Stimulated activated naive CD8-positive, alpha-beta T cell treated with anti-CD3 and anti-CD28 coated beads, Interleukin-15, Interleukin-2, amounts not matched to agents 100 ng/mL and 50 ng/mL, for 24 hours (primary cell): ENCODE results near the gene CCDC88A.
"Not testable (repeated sequence)": the region's sequence is repeated elsewhere in the genome, so short reads cannot be mapped to it uniquely, and the experiment has no call there.

Experiments used
- H3K27ac Mint-ChIP-seq: one replicate; pipeline ENCODE4 v1.8.0; 2021; ENCODE audit warnings: mild to moderate bottlenecking, mixed read lengths
- H3K27me3 Mint-ChIP-seq: one replicate; pipeline ENCODE4 v1.8.0; 2021; ENCODE audit warnings: mixed read lengths
- H3K36me3 Mint-ChIP-seq: one replicate; pipeline ENCODE4 v1.8.0; 2021; ENCODE audit warnings: low read depth, mixed read lengths
- H3K4me1 Mint-ChIP-seq: one replicate; pipeline ENCODE4 v1.8.0; 2021; ENCODE audit warnings: low read depth, mixed read lengths
- H3K4me3 Mint-ChIP-seq: one replicate; pipeline ENCODE4 v1.8.0; 2021; ENCODE audit warnings: mild to moderate bottlenecking, mixed read lengths
- H3K9me3 Mint-ChIP-seq: one replicate; pipeline ENCODE4 v1.8.0; 2021; ENCODE audit warnings: mixed read lengths

CCDC88A gene

GRCh38 chr2:55415300-55415699, 4.4 kb downstream of the CCDC88A start:
- Mint-ChIP-seq H3K9me3 (no peaks in the 10 kb centered on the region), H3K4me1 (peaks cover 22% of the 10 kb centered on the region), H3K27ac (no peak overlapping the region), H3K4me3 (no peak overlapping the region), H3K36me3 (peaks cover 6% of the 10 kb centered on the region), H3K27me3 (peaks cover 7% of the 10 kb centered on the region)

GRCh38 chr2:55408918-55409868, 10.5 kb downstream of the CCDC88A start:
- Mint-ChIP-seq H3K27me3 (no peaks in the 10 kb centered on the region), H3K4me3 (no peak overlapping the region), H3K36me3 (peaks cover 6% of the 10 kb centered on the region), H3K9me3 (no peaks in the 10 kb centered on the region), H3K4me1 (peaks cover 4% of the 10 kb centered on the region), H3K27ac (no peak overlapping the region)

GRCh38 chr2:55408098-55408882, 11.4 kb downstream of the CCDC88A start:
- no peak overlapping the region for H3K4me3 Mint-ChIP-seq
- H3K27me3 Mint-ChIP-seq: no peaks in the 10 kb centered on the region
- H3K27ac Mint-ChIP-seq: no peak overlapping the region
- no peaks in the 10 kb centered on the region for H3K9me3 Mint-ChIP-seq
- H3K36me3 Mint-ChIP-seq: peaks cover 6% of the 10 kb centered on the region
- H3K4me1 Mint-ChIP-seq: peaks cover 4% of the 10 kb centered on the region

- Mint-ChIP-seq H3K27me3 (no peaks in the 10 kb centered on the region), H3K4me1 (peaks cover 4% of the 10 kb centered on the region), H3K27ac (no peak overlapping the region), H3K9me3 (no peaks in the 10 kb centered on the region), H3K4me3 (no peak overlapping the region), H3K36me3 (no peaks in the 10 kb centered on the region)
Measured at GRCh38 chr2:55405116-55405515, 14.5 kb downstream of the CCDC88A start.

- H3K36me3 Mint-ChIP-seq: no peaks in the 10 kb centered on the region
Measured at GRCh38 chr2:55403256-55403998, 16.2 kb downstream of the CCDC88A start.

GRCh38 chr2:55401124-55401523, 18.5 kb downstream of the CCDC88A start:
- H3K36me3 Mint-ChIP-seq: no peaks in the 10 kb centered on the region
- no peak overlapping the region for H3K27ac Mint-ChIP-seq
- H3K9me3 Mint-ChIP-seq: no peaks in the 10 kb centered on the region
- no peak overlapping the region for H3K4me3 Mint-ChIP-seq
- no peaks in the 10 kb centered on the region for H3K4me1 Mint-ChIP-seq
- H3K27me3 Mint-ChIP-seq: no peaks in the 10 kb centered on the region

More at GRCh38 chr2:55403256-55403998, 16.2 kb downstream of the CCDC88A start:
- no peaks in the 10 kb centered on the region for H3K4me1 Mint-ChIP-seq
- H3K9me3 Mint-ChIP-seq: no peaks in the 10 kb centered on the region
- no peak overlapping the region for H3K4me3 Mint-ChIP-seq
- no peaks in the 10 kb centered on the region for H3K27me3 Mint-ChIP-seq
- H3K27ac Mint-ChIP-seq: no peak overlapping the region

- Mint-ChIP-seq H3K27ac (no peak overlapping the region), H3K36me3 (no peaks in the 10 kb centered on the region), H3K9me3 (peaks cover under 1% of the 10 kb centered on the region), H3K4me1 (no peaks in the 10 kb centered on the region), H3K4me3 (no peak overlapping the region), H3K27me3 (no peaks in the 10 kb centered on the region)
Measured at GRCh38 chr2:55400332-55400731, 19.3 kb downstream of the CCDC88A start.

- Mint-ChIP-seq H3K36me3 (no peaks in the 10 kb centered on the region), H3K27me3 (no peaks in the 10 kb centered on the region), H3K9me3 (peaks cover 4% of the 10 kb centered on the region), H3K4me3 (no peak overlapping the region), H3K27ac (no peak overlapping the region), H3K4me1 (no peaks in the 10 kb centered on the region)
Measured at GRCh38 chr2:55399815-55400214, 19.8 kb downstream of the CCDC88A start.

GRCh38 chr2:55395724-55396605, 23.7 kb downstream of the CCDC88A start:
- Mint-ChIP-seq H3K4me3 (no peak overlapping the region), H3K27me3 (no peaks in the 10 kb centered on the region), H3K27ac (no peak overlapping the region), H3K9me3 (peaks cover 10% of the 10 kb centered on the region), H3K36me3 (no peaks in the 10 kb centered on the region), H3K4me1 (no peaks in the 10 kb centered on the region)

- Mint-ChIP-seq H3K27ac (no peak overlapping the region), H3K27me3 (no peaks in the 10 kb centered on the region), H3K4me3 (no peak overlapping the region), H3K36me3 (no peaks in the 10 kb centered on the region), H3K4me1 (peaks cover 3% of the 10 kb centered on the region), H3K9me3 (peaks cover 12% of the 10 kb centered on the region)
Measured at GRCh38 chr2:55391615-55392242, 27.9 kb downstream of the CCDC88A start.

GRCh38 chr2:55391155-55391554, 28.5 kb downstream of the CCDC88A start:
- Mint-ChIP-seq H3K4me1 (peaks cover 3% of the 10 kb centered on the region), H3K27me3 (no peaks in the 10 kb centered on the region), H3K4me3 (no peak overlapping the region), H3K9me3 (peaks cover 12% of the 10 kb centered on the region), H3K27ac (no peak overlapping the region), H3K36me3 (no peaks in the 10 kb centered on the region)

GRCh38 chr2:55385516-55385915, 34.1 kb downstream of the CCDC88A start:
- not testable (repeated sequence) for H3K27ac Mint-ChIP-seq, H3K9me3 Mint-ChIP-seq, H3K4me1 Mint-ChIP-seq, H3K36me3 Mint-ChIP-seq, H3K27me3 Mint-ChIP-seq, H3K4me3 Mint-ChIP-seq

GRCh38 chr2:55384786-55385185, 34.9 kb downstream of the CCDC88A start:
- Mint-ChIP-seq H3K4me3 (no peak overlapping the region), H3K27me3 (no peaks in the 10 kb centered on the region), H3K9me3 (no peaks in the 10 kb centered on the region), H3K36me3 (no peaks in the 10 kb centered on the region), H3K27ac (no peak overlapping the region), H3K4me1 (no peaks in the 10 kb centered on the region)

- Mint-ChIP-seq H3K27ac (no peak overlapping the region), H3K36me3 (no peaks in the 10 kb centered on the region), H3K4me1 (no peaks in the 10 kb centered on the region), H3K9me3 (no peaks in the 10 kb centered on the region), H3K4me3 (no peak overlapping the region), H3K27me3 (no peaks in the 10 kb centered on the region)
Measured at GRCh38 chr2:55371376-55371775, 48.3 kb downstream of the CCDC88A start.
